GM10266 (cell line): ENCODE results near the gene EIF2D.
A peak's percentile ranks its signal among the peaks of the same experiment; 100 is the strongest.
"Not testable (repeated sequence)": the region's sequence is repeated elsewhere in the genome, so short reads cannot be mapped to it uniquely, and the experiment has no call there.

ENCODE experiments used
- DNase-seq: peaks from one replicate; pipeline ENCODE4 v3.0.0; 2012; ENCODE audit errors: extremely low spot score
- TF ChIP-seq, protein P1 (sequence below): IDR thresholded peaks from 2 replicates; pipeline ENCODE4 v1.5.1; 2012; ENCODE audit warnings: mild to moderate bottlenecking, low read depth; ENCODE audit not compliant: control insufficient read depth, insufficient read depth; ENCODE audit errors: missing control alignments

EIF2D gene

DNA sequence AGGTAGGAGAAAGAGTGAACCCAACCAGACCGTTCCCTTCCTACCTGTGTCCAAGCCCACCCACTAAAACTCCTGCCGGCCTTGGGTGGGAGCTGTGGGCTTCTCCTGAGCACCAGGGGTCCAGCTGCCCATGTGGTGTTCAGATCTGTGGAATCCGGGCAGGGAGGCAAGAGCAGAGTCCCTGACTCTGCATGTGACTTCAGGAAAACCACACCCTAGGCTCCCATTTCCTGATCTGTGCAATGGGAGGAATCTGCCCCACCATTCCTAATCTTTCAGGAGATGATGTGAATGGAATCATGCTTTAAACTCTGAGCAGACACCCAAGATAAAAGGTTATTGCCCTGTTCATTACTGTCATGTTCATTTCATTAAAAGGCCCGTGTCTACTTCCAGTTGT lies 27.6 kb downstream of the EIF2D start:
- TF ChIP-seq, protein P1, sequence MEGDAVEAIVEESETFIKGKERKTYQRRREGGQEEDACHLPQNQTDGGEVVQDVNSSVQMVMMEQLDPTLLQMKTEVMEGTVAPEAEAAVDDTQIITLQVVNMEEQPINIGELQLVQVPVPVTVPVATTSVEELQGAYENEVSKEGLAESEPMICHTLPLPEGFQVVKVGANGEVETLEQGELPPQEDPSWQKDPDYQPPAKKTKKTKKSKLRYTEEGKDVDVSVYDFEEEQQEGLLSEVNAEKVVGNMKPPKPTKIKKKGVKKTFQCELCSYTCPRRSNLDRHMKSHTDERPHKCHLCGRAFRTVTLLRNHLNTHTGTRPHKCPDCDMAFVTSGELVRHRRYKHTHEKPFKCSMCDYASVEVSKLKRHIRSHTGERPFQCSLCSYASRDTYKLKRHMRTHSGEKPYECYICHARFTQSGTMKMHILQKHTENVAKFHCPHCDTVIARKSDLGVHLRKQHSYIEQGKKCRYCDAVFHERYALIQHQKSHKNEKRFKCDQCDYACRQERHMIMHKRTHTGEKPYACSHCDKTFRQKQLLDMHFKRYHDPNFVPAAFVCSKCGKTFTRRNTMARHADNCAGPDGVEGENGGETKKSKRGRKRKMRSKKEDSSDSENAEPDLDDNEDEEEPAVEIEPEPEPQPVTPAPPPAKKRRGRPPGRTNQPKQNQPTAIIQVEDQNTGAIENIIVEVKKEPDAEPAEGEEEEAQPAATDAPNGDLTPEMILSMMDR, result no peak
- no peak for DNase-seq

DNA sequence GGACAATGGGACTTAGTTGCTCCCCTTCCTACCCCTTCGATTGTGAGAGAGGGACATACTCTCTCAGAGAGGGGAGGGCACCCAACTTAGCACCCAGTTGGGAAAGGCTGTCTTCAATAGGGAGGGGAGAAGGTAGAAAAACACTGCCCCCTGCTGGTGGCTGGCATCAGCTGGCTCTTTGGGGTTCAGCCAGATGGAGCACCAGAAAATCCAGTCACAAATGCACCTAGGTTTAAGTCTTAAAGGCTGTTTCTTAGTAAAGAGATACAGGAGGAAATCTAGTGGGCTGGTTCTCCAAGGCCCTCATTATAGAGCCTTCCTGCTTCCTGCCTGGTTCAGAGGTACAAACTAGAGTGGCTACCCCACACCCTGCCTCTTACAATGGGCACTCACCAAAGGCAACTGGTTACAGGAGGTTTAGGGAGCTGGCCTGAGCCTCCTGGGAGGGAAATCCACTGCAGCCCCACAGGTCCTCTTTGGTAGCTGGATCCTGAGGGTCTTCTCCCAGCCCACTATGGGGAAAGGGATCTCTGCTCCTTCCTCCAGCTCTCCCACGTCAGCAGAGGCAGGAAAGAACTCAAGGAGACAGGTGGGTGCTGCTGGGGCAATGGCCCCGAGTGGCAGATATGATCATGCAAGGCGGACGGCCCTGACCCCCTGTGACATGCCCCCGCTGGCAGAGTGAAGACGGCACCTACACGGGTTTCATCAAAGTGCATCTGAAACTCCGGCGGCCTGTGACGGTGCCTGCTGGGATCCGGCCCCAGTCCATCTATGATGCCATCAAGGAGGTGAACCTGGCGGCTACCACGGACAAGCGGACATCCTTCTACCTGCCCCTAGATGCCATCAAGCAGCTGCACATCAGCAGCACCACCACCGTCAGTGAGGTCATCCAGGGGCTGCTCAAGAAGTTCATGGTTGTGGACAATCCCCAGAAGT lies 28.3 kb downstream of the EIF2D start:
- TF ChIP-seq, protein P1, result peak; percentile 93
- DNase-seq, result peak; percentile 66

DNA sequence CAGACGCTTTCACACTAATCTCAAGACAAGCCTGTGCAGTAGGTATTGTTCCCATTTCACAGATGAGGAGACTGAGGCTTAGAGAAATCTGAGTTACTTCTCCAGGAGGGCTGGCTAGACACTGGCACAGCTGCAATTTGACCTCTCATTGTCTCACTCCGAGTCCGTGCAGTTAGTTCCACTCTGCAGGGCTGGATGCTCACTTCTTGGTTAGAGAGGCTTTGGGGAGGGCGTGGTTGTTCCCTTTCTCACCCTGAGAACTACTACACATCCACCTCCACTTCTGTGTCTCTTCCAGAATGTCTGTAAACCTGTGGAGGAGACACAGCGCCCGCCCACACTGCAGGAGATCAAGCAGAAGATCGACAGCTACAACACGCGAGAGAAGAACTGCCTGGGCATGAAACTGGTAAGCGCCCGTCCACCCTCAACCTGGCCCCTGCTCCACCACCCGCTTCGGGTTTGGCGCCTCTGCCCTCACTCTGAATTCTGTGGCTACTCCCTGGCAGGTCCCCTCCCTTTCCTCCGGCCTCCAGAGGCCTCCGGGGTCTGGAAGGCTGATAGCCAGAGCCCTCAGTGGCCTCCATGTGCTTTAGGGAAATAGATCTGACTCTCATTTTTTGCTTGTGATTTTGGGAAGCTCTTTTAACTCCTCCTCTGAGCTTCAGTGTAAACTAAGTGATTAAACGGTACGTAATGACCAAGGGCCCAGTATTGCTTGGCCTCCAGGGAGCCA lies 29.1 kb downstream of the EIF2D start:
- TF ChIP-seq, protein P1, result no peak
- no peak for DNase-seq

DNA sequence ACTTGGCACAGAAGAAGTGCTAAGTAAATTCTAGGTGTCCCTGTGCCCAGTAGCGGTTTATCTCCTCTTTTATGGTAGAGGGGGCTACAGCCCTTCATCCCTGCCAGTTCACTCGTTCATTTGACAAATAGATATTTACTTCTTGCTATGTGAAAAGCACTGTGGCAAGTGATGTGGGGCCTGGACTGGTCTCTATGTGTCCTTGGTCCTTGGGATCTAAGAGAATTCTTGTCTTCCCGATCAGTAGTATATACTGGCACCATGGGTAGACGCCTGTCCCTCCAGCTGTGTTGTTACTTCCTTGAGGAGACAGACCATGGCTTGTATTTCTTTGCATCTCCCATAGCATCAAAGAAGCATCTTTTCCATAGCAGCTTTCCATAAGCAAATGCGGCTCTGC lies 29.7 kb downstream of the EIF2D start:
- TF ChIP-seq, protein P1, result no peak
- no peak for DNase-seq

DNA sequence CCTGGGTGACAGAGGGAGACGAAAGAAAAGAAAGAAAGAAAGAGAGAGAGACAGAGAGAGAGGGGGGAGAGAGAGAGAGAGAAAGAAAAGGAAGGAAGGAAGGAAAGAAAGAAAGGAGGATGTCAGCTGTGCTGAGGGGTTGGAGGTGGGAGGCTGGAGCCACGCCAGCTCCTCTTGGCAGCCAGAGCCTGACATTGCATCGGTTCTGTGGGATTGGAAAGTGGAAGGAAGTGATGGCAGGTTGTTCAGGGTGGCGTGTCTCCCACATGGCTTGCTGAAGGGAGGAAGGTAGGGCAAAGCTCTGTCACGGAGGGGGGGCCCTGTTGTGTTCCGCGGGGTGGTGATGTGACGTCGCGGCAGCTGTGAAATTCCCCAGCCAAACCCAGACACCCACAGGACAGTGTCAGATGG lies 30.7 kb downstream of the EIF2D start:
- DNase-seq, result no peak
- TF ChIP-seq, protein P1, result no peak

DNA sequence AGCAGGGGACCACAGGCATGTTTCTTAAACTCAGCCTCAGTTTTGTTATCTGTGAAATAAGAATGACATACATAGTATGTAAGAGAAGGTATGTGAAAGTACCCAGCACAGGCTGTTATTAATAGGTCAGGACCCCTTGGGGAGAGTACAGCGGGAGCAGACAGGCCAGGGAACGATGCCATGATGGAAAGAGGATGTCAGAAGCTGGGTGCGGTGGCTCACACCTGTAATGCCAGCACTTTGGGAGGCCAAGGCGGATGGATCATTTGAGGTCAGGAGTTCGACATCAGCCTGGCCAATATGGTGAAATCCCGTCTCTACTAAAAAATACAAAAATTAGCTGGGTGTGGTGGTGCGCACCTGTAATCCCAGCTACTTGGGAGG lies 31.2 kb downstream of the EIF2D start:
- DNase-seq, result not testable (repeated sequence)

DNA sequence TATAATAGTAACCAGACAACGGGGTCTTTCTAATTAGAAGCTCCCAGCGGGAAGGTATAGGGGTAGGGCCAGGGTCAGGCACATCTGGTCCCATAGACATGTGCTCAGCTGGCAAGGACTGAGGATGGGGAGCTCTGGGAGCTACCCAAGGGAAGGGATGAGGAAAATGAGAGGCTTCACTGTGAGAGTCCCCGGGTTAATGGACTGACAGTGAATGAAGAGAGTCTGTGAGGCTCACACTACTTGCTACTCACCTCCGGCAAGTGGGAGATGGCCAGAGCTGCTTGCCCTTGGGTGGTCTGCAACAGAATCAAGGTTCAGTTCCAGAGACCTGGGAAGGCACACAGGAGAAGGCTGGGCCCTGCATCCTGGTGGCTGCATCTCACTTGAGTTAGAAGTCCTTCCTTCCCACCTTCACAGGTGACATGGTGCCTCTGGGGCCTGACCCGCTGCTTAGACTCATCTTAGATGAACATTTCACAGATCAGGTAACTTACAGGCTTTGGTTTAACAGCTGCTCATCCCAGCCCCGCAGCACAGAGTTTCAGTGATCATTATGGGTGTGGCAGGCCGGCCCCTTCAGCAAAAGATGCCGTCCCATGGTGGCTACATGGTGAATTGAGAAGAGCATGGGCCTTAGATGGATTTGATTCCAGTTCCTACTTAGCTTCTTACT lies 31.7 kb downstream of the EIF2D start:
- DNase-seq, result no peak
- TF ChIP-seq, protein P1, result no peak
